Measurements from ENCODE around the gene HEXIM1.

The HEXIM1 gene

DNA sequence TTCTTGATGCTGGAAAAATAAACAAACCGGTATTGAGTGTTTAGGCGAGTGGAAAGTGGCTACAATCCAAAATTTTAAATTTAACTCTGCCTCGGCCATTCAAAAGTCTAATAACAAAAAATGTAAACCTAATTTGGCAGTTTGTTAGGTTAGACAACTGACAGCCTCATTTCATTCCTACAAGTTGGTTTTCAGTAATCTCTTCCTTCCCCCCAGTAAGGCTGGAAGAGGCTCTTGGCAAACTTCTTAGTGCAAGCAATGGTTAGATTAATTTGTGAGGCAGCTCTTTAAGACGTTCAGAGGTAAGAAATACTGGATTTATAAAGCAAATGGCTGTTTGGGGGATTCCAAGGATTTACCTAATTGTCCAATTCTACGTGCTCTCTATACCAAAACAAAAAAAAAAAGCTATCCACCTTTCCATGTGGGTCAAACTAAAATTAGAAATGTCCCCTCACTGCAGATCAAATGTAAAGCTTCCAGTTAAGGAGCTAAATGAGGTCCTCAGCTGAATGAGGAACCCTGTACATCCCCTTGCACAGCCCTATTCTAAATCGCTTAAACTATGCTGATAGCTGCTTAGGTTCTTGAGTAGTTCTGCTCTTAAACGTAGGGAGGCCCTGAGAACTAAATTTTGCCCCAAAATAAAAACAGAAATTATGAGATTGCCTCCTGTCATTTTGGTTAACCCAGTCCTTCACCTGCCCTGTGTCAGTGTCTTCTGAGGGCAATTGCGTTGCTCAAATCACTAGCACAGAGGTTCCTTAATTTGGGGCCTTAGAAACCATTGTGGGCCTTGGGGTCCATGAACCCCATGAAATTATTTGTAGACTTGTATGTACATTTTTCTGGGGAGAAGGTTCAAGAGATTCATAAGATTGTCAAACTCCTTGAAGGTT, 2.9 kb downstream of the HEXIM1 start:
- peak overlapping the region; percentile 87 for H3K4me3 ChIP-seq (ENCODE audit: control insufficient read depth, low read depth, low read length)
- TF ChIP-seq CTCF (IDR thresholded peaks at IDR 0.05; ENCODE audit: control insufficient read depth, insufficient read depth, low read depth, low read length, missing control alignments) = no peak
- DNase-seq (ENCODE audit: low read depth) = no peak

DNA sequence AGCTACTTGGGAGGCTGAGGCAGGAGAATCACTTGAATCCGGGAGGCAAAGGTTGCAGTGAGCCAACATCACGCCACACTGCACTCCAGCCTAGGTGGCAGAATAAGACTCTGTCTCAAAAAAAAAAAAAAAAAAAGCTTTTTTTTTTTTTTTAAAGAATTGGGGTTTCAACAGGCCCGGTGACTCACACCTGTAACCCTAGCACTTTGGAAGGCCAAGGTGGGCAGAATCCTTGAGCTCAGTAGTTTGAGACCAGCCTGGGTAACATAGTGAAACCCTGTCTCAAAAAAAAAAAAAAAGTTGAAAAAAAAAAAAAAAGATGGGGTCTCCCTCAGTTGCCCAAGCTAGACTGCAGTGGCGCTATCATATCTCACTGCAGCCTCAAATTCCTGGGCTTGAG, 6.8 kb downstream of the HEXIM1 start:
- H3K4me3 ChIP-seq (ENCODE audit: control insufficient read depth, low read depth, low read length) = no peak overlapping the region
- DNase-seq (ENCODE audit: low read depth) = no peak
- no peak for TF ChIP-seq CTCF (IDR thresholded peaks at IDR 0.05; ENCODE audit: control insufficient read depth, insufficient read depth, low read depth, low read length, missing control alignments)

GRCh38 chr17:45155483-45155882, 7.2 kb downstream of the HEXIM1 start:
- TF ChIP-seq CTCF (IDR thresholded peaks at IDR 0.05; ENCODE audit: control insufficient read depth, insufficient read depth, low read depth, low read length, missing control alignments) = no peak
- H3K4me3 ChIP-seq (ENCODE audit: control insufficient read depth, low read depth, low read length) = no peak overlapping the region
- no peak for DNase-seq (ENCODE audit: low read depth)

GRCh38 chr17:45156242-45156641, 8.0 kb downstream of the HEXIM1 start:
- no peak for DNase-seq (ENCODE audit: low read depth)
- TF ChIP-seq CTCF (IDR thresholded peaks at IDR 0.05; ENCODE audit: control insufficient read depth, insufficient read depth, low read depth, low read length, missing control alignments) = no peak
- H3K4me3 ChIP-seq (ENCODE audit: control insufficient read depth, low read depth, low read length) = no peak overlapping the region

DNA sequence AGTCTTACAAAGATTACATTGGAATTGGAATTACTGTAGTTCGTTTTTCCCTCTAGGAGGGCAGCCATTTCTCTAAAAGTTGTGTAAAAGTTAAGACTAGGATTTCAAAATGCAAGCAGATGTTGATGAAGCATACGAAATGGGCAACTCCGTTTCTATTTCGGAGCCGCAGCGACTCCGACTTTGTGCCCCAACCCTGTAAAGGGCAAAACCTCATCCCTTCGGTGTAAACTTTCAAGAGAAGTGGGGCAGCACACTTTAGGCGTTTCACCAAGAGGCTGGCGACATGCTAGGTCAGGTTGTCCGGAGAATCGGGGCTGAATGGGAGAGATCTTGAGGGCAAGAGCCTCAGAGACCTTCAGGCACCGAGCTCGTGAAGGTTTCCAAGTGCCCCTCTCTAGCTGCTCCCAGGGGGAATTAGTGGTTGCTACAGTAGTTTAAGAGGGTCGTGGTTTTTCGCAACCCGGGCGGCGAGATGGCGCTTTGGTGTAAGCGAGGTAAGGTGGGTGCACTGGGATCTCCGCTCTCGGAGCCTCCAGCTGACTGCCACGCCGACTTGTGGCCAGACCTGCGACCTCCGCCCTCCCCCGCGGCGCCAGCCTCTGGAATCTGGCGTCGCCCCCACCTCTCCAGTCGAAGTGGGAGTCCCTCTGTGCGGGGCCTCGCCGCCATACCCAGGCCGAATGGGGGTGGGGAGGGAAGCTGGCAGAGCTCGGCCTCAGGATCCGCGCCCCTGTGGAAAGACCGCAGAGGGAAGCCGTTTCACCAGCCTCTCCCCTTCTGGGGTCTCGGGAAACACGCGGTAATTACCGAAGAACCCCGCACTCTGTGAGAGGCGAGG, 12.4 kb downstream of the HEXIM1 start:
- no peak for DNase-seq (ENCODE audit: low read depth)
- H3K4me3 ChIP-seq (ENCODE audit: control insufficient read depth, low read depth, low read length) = peak overlapping the region; percentile 88
- TF ChIP-seq CTCF (IDR thresholded peaks at IDR 0.05; ENCODE audit: control insufficient read depth, insufficient read depth, low read depth, low read length, missing control alignments) = peak; percentile 24

GRCh38 chr17:45161288-45162024, 13.2 kb downstream of the HEXIM1 start, which contains the start of gene HEXIM2:
TSS of gene HEXIM2 (plus strand) at chr17:45161875. CDS start at chr17:45162794, 919 bp downstream.
- no peak for TF ChIP-seq CTCF (IDR thresholded peaks at IDR 0.05; ENCODE audit: control insufficient read depth, insufficient read depth, low read depth, low read length, missing control alignments)
- DNase-seq (ENCODE audit: low read depth) = peak; percentile 100
- H3K4me3 ChIP-seq (ENCODE audit: control insufficient read depth, low read depth, low read length) = peak within 1 kb of the TSS; percentile 88
